VCaP (cell line): Measurements from ENCODE around the gene KCND3.

Source experiments
- H3K27ac ChIP-seq: fragments of 450-650 bp; 2 replicates; pipeline ENCODE4 v1.5.1; 2017
- TF ChIP-seq, protein P1 (sequence below): fragments of 450-650 bp; conservative IDR thresholded peaks from 2 replicates; pipeline ENCODE4 v1.5.1; 2017; ENCODE audit warnings: mild to moderate bottlenecking, moderate library complexity

The KCND3 gene

DNA sequence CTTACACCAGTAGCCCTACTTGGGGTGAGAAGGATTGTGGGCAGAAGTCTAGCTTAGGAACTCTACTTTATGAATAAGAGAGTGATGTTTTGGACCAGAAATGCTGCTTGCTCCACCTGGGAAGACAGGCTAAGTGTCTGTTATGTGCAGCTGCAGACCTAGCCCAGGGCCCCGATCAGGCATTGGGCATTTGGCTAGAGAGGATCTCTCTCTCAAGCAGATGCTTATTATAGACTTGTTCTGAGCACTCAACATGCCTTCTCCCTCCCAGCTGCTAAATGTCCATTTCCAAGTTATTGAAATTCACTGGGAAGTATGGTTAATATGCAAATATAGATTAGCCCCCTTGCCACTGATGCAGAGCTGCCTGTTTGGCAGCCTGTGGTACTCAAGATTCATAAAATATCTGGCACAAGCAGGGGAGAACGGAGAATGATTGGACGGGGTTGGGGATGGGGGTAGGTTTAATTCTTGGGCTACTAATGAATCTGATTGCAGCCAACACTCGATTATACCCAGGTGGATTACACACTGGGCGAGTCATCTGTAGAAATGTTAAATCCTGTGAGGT, 115.9 kb downstream of the KCND3 start:
- TF ChIP-seq, protein P1, sequence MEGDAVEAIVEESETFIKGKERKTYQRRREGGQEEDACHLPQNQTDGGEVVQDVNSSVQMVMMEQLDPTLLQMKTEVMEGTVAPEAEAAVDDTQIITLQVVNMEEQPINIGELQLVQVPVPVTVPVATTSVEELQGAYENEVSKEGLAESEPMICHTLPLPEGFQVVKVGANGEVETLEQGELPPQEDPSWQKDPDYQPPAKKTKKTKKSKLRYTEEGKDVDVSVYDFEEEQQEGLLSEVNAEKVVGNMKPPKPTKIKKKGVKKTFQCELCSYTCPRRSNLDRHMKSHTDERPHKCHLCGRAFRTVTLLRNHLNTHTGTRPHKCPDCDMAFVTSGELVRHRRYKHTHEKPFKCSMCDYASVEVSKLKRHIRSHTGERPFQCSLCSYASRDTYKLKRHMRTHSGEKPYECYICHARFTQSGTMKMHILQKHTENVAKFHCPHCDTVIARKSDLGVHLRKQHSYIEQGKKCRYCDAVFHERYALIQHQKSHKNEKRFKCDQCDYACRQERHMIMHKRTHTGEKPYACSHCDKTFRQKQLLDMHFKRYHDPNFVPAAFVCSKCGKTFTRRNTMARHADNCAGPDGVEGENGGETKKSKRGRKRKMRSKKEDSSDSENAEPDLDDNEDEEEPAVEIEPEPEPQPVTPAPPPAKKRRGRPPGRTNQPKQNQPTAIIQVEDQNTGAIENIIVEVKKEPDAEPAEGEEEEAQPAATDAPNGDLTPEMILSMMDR, result no peak
- H3K27ac ChIP-seq, result no peak overlapping the region

DNA sequence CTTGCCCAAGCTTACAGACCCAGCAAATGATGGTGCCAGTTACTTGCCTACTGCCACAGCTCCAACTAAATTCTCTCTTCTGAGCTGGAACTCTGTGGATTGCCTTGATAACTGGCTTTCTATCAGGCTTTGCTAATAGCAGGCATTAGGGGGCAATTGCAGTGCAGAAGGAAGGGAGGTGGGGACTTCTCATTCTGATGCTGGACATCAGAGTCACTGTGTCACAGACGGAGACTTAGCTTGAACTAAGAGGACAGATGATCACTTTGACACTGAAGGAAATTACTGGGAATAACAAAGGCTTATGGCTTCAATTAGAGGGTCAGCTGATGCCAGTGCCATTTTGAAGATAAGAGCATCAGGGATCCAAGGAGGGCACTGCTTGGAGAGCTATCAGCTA, 119.3 kb downstream of the KCND3 start:
- TF ChIP-seq, protein P1, result no peak
- no peak overlapping the region for H3K27ac ChIP-seq

DNA sequence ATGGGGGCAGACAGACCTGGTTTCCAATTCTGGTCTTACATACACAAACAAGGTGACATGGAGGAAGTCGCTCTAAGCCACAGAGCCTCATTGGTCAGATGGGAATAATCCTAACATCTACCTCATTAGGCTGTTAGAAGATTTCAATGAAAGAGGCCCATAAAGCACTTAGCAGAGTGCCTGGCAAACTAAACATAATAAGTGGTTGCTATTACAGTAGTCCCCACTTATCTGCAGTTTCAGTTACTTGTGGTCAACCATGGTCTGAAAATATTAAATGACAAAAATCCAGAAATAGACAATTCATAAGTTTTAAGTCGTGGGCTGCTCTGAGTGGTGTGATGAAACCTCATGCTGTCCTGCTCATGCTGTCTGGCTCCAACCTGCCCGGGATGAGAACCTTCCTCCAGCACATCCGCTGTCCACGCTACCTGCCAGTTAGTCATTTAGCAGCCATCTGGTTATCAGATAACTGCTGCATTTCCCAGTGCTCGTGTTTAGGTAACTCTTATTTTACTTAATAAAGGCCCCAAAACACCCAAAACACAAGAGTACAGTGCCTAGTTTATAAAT, 121.5 kb downstream of the KCND3 start:
- H3K27ac ChIP-seq, result no peak overlapping the region
- TF ChIP-seq, protein P1, result no peak

DNA sequence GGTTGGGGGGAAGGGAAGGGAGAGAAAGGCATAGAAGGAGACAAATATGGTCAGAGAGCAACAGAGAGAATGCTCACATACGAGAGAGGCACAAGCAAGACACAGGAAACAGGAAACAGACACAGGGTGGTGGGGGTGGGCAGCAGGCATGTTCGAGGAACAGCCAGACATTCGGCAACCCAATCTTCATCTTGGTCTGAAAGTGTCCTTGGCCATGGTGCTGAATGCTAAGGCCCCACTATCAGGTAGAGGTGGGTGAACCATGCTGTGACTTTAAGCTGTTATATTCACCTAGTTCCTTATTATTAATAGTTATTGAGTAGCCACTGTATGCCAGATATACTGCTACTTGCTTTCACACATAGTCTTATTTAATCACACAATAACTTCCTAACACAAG, 124.6 kb downstream of the KCND3 start:
- TF ChIP-seq, protein P1, result no peak

DNA sequence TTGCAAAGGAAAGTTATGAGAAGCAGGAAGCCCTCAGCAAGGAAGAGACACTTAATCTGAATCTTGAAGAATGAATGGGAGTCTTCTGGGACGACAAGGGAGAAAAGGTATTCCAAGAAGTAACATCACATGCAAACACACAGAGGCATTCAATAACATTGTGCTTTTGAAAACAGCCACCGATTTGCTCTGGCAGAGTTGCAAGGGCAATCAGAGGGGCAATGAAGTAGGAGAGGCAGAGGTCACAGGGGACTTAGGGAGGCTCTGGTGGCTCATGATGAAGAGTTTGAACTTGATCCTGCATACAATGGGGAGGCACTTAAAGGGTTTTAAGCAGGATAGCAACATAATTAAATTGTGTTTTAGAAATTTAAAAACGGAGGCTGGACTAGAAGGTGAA, 126.1 kb downstream of the KCND3 start:
- TF ChIP-seq, protein P1, result no peak
- H3K27ac ChIP-seq, result no peak overlapping the region

More for the DNA sequence above, 124.6 kb downstream of the KCND3 start:
- no peak overlapping the region for H3K27ac ChIP-seq

DNA sequence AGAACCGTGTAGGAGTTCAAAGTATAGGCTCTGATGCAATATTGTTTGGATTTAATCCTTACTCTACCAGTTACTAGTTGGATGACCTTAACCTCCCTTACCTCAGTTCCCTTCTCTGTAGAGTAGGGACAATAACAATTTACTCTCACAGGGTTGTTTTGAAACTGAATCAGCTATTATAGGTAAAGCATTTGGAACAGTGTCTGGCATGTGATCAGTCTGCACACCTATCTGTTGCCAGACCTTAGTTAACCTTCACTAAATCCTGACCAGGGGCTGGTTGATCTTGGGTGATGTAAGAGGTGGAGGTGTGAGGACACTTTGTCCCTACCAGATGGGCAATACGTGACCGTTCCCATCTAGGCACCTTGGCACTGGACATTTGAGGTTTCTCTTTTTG, 126.9 kb downstream of the KCND3 start:
- H3K27ac ChIP-seq, result no peak overlapping the region
- TF ChIP-seq, protein P1, result no peak

DNA sequence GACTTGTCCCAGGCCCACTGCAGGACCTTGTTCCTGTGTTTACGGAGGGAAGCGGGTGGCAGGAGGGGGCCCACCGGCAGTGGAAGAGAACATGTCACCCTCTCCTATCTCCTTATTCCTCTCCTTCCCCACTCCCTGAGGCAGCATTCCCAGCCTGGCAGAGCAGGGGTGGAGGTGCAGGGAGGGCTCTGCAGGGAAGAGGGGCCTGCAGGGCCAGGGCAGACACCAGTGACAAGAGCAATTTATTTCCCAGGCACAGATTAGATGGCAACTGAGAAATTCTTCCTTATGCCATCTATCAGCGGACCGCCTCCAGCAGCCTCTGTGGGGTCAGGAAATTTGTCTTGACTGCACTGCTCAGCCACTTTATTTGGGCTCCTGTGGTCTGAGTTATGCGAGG, 127.9 kb downstream of the KCND3 start:
- no peak overlapping the region for H3K27ac ChIP-seq
- TF ChIP-seq, protein P1, result no peak
